WTC11 (cell line): ENCODE measurements around the gene PDGFRB. TPM values are rescaled to one million over a fixed set of nuclear protein-coding genes. Genes with fewer than 3 reads are reported as not detected.

ENCODE experiments used
- ATAC-seq: fragments of 200-7000 bp; cut with Tn5 transposase; 2 replicates; pipeline ENCODE4 v1.10.0; 2021; ENCODE audit warnings: mild to moderate bottlenecking, moderate library complexity
- CTCF ChIA-PET: fragments of 300-600 bp; sonication (Branson Sonifier 250); formaldehyde crosslinking; loops from one replicate; lab custom pipeline; 2021; ENCODE audit warnings: antibody characterized with exemption; lab: Charles Lee
- POLR2A ChIA-PET: fragments of 350-600 bp; sonication (Branson Sonifier 250); formaldehyde crosslinking; loops from one replicate; lab custom pipeline; 2021; ENCODE audit warnings: antibody characterized with exemption; lab: Charles Lee
- DNase-seq: peaks from one replicate; pipeline ENCODE4 v3.0.0; 2021; ENCODE audit warnings: low spot score
- H3K27ac Mint-ChIP-seq: 2 replicates; pipeline ENCODE4 v1.8.0; 2021; ENCODE audit warnings: mixed read lengths
- H3K27me3 Mint-ChIP-seq: 2 replicates; pipeline ENCODE4 v1.8.0; 2021; ENCODE audit warnings: low read depth, mild to moderate bottlenecking, moderate library complexity, mixed read lengths
- H3K36me3 Mint-ChIP-seq: 2 replicates; pipeline ENCODE4 v1.8.0; 2021; ENCODE audit warnings: mixed read lengths
- H3K4me1 Mint-ChIP-seq: 2 replicates; pipeline ENCODE4 v1.8.0; 2022; ENCODE audit warnings: mixed read lengths
- H3K4me3 Mint-ChIP-seq: 2 replicates; pipeline ENCODE4 v1.8.0; 2021; ENCODE audit warnings: mild to moderate bottlenecking, moderate library complexity, mixed read lengths
- H3K9me3 Mint-ChIP-seq: 2 replicates; pipeline ENCODE4 v1.8.0; 2021; ENCODE audit warnings: mixed read lengths
- AFF4 ChIP-seq: sonication (generic); formaldehyde crosslinking; IDR thresholded peaks from 2 replicates; pipeline ENCODE4 v1.8.1; 2023; ENCODE audit warnings: mild to moderate bottlenecking, missing genetic modification reagents, borderline replicate concordance
- ATF6 ChIP-seq: sonication (generic); formaldehyde crosslinking; IDR thresholded peaks from 2 replicates; pipeline ENCODE4 v1.8.1; 2023; ENCODE audit warnings: mild to moderate bottlenecking, missing genetic modification reagents
- CREB1 ChIP-seq: sonication (generic); formaldehyde crosslinking; IDR thresholded peaks from 2 replicates; pipeline ENCODE4 v1.8.0; 2023; ENCODE audit warnings: mild to moderate bottlenecking, missing genetic modification reagents
- CREM ChIP-seq: sonication (generic); formaldehyde crosslinking; IDR thresholded peaks from 2 replicates; pipeline ENCODE4 v1.8.1; 2022; ENCODE audit warnings: mild to moderate bottlenecking, missing genetic modification reagents, moderate library complexity
- ESRRA ChIP-seq: sonication (generic); formaldehyde crosslinking; IDR thresholded peaks from 2 replicates; pipeline ENCODE4 v1.8.1; 2022; ENCODE audit warnings: mild to moderate bottlenecking, missing genetic modification reagents, borderline replicate concordance
- FOXP1 ChIP-seq: sonication (generic); formaldehyde crosslinking; IDR thresholded peaks from 2 replicates; pipeline ENCODE4 v1.8.0; 2022; ENCODE audit warnings: missing genetic modification reagents, mild to moderate bottlenecking, moderate library complexity, borderline replicate concordance
- IRF2 ChIP-seq: sonication (generic); formaldehyde crosslinking; IDR thresholded peaks from 2 replicates; pipeline ENCODE4 v1.8.0; 2022; ENCODE audit warnings: low read depth, missing genetic modification reagents, borderline replicate concordance
- JUN ChIP-seq: sonication (generic); formaldehyde crosslinking; IDR thresholded peaks from 2 replicates; pipeline ENCODE4 v1.8.0; 2023; ENCODE audit warnings: mild to moderate bottlenecking, missing genetic modification reagents
- MXD4 ChIP-seq: fragments of 250-450 bp; sonication (Bioruptor Pico); IDR thresholded peaks from 2 replicates; pipeline ENCODE4 v1.8.0; 2021; ENCODE audit warnings: mild to moderate bottlenecking, moderate library complexity, borderline replicate concordance
- NFATC4 ChIP-seq: fragments of 250-450 bp; sonication (Bioruptor Pico); IDR thresholded peaks from 2 replicates; pipeline ENCODE4 v1.9.0; 2021; ENCODE audit warnings: mild to moderate bottlenecking
- NR3C1 ChIP-seq: sonication (generic); formaldehyde crosslinking; conservative IDR thresholded peaks from 2 replicates; pipeline ENCODE4 v1.8.1; 2023; ENCODE audit warnings: low read depth, mild to moderate bottlenecking, missing genetic modification reagents
- PRRX2 ChIP-seq: fragments of 250-450 bp; sonication (Bioruptor Pico); IDR thresholded peaks from 2 replicates; pipeline ENCODE4 v1.8.0; 2021; ENCODE audit warnings: mild to moderate bottlenecking
- RORB ChIP-seq: fragments of 250-450 bp; sonication (Bioruptor Pico); IDR thresholded peaks from 2 replicates; pipeline ENCODE4 v1.9.0; 2021; ENCODE audit warnings: mild to moderate bottlenecking
- SMAD3 ChIP-seq: sonication (generic); formaldehyde crosslinking; IDR thresholded peaks from 2 replicates; pipeline ENCODE4 v1.8.0; 2022; ENCODE audit warnings: missing genetic modification reagents, mild to moderate bottlenecking, borderline replicate concordance
- SMAD4 ChIP-seq: sonication (generic); formaldehyde crosslinking; IDR thresholded peaks from 2 replicates; pipeline ENCODE4 v1.8.0; 2022; ENCODE audit warnings: mild to moderate bottlenecking, missing genetic modification reagents
- TEAD4 ChIP-seq: sonication (generic); formaldehyde crosslinking; IDR thresholded peaks from 2 replicates; pipeline ENCODE4 v1.8.0; 2022; ENCODE audit warnings: mild to moderate bottlenecking, missing genetic modification reagents
- TP53 ChIP-seq: sonication (generic); formaldehyde crosslinking; IDR thresholded peaks from 2 replicates; pipeline ENCODE4 v1.8.1; 2023; ENCODE audit warnings: mild to moderate bottlenecking, missing genetic modification reagents
- ZNF281 ChIP-seq: sonication (generic); formaldehyde crosslinking; IDR thresholded peaks from 2 replicates; pipeline ENCODE4 v1.8.0; 2023; ENCODE audit warnings: mild to moderate bottlenecking, missing genetic modification reagents
- ZNF423 ChIP-seq: fragments of 250-450 bp; sonication (Bioruptor Pico); IDR thresholded peaks from 2 replicates; pipeline ENCODE4 v2.1.2; 2022; ENCODE audit warnings: mild to moderate bottlenecking, moderate library complexity
- ZNF425 ChIP-seq: fragments of 250-450 bp; sonication (Bioruptor Pico); conservative IDR thresholded peaks from 2 replicates; pipeline ENCODE4 v1.9.0; 2021; ENCODE audit warnings: mild to moderate bottlenecking
- ZNF532 ChIP-seq: fragments of 250-450 bp; sonication (Bioruptor Pico); IDR thresholded peaks from 2 replicates; pipeline ENCODE4 v1.9.0; 2021; ENCODE audit warnings: mild to moderate bottlenecking, borderline replicate concordance
- total RNA-seq: library from RNA; stranded (reverse); gene quantifications from 3 replicates; pipeline ENCODE4 v1.2.3, GENCODE V29; 2021

Gene PDGFRB
- total RNA-seq, 1 experiment from 2014 or later = 5.1 TPM

GRCh38 chr5:150068071-150068470 is 87.6 kb downstream of the PDGFRB start:
- POLR2A ChIA-PET = no interaction called here
- Mint-ChIP-seq H3K4me1 (no peaks in the 10 kb centered on the region), H3K36me3 (no peaks in the 10 kb centered on the region), H3K27ac (no peak overlapping the region), H3K9me3 (no peaks in the 10 kb centered on the region), H3K27me3 (no peaks in the 10 kb centered on the region)
- ATAC-seq = no peak
- no peak for DNase-seq
- CTCF ChIA-PET = interaction anchor here (0.5 to 3.0 kb wide), 3 partner anchors 54 to 174 kb away, joined by 4 to 6 read pairs (median 6); no protein-coding TSS in a partner anchor
- no peak for TF ChIP-seq TEAD4
- no peak for TF ChIP-seq CREB1 (CRISPR knock-in tag)
- TF ChIP-seq SMAD4 (CRISPR knock-in tag) = no peak
- TF ChIP-seq NR3C1 (CRISPR knock-in tag) = no peak
- no peak for TF ChIP-seq TP53 (CRISPR knock-in tag)
- TF ChIP-seq ZNF425 (CRISPR knock-in tag) = no peak
- TF ChIP-seq NFATC4 (CRISPR knock-in tag) = no peak
- TF ChIP-seq ZNF532 (CRISPR knock-in tag) = no peak
- TF ChIP-seq ZNF423 = no peak
- TF ChIP-seq MXD4 (CRISPR knock-in tag) = no peak
- TF ChIP-seq PRRX2 (CRISPR knock-in tag) = no peak
- no peak for TF ChIP-seq ZNF281
- no peak for TF ChIP-seq CREM (CRISPR knock-in tag)
- TF ChIP-seq FOXP1 (CRISPR knock-in tag) = no peak
- TF ChIP-seq SMAD3 (CRISPR knock-in tag) = no peak
- TF ChIP-seq RORB = no peak
- no peak for TF ChIP-seq IRF2 (CRISPR knock-in tag)
- TF ChIP-seq ESRRA (CRISPR knock-in tag) = no peak
- TF ChIP-seq, all 79 proteins: peak for 0
- H3K4me3 Mint-ChIP-seq = no peak overlapping the region

GRCh38 chr5:150067405-150067960 is 88.2 kb downstream of the PDGFRB start:
- no peak for DNase-seq
- no peaks in the 10 kb centered on the region for H3K9me3 Mint-ChIP-seq
- H3K27ac Mint-ChIP-seq = no peak overlapping the region
- ATAC-seq = no peak
- ChIA-PET POLR2A (no interaction called here), CTCF (interaction anchor here (0.5 to 3.0 kb wide), 4 partner anchors 55 to 174 kb away, joined by 3 to 6 read pairs (median 5); no protein-coding TSS in a partner anchor)
- H3K27me3 Mint-ChIP-seq = peaks cover under 1% of the 10 kb centered on the region; the same call in 1 of the 2 replicates
- H3K36me3 Mint-ChIP-seq = no peaks in the 10 kb centered on the region
- no peaks in the 10 kb centered on the region for H3K4me1 Mint-ChIP-seq
- no peak overlapping the region for H3K4me3 Mint-ChIP-seq
- no peak for TF ChIP-seq ATF6 (CRISPR knock-in tag)
- TF ChIP-seq AFF4 = no peak
- no peak for TF ChIP-seq JUN (CRISPR knock-in tag)
